HG02588 (cell line): ENCODE data around the gene PLCXD3.

Experiments used
- ATAC-seq: cut with Tn5 transposase; IDR thresholded peaks from one replicate; pipeline ENCODE4 v1.9.1; 2021; ENCODE audit warnings: mild to moderate bottlenecking, moderate library complexity; ENCODE audit not compliant: unreplicated experiment

Gene PLCXD3

DNA sequence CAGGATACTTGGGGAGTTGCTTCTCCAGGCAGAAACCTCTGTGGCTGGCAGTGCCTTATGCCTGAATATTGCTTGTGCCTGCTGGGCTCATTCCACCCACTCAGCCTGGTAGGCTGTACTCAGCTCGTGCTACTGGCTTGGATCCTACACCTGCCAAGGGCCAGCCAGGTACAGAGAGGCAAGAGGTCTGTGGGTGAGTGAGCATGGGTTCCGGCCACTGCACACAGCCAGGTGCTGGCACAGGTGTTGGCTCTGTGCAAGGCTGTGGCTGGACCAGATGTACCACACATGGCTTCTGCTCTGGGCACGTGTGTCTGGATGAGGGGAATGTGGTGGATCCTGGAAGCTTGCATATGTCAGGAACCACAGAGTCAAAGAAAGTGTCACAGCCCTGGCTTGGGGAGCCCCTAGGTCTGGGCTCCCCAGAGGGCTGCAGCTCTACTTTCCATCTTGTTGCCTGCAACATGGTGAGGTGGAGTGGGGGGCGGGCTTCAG lies 220.4 kb downstream of the PLCXD3 start:
- no peak for ATAC-seq

DNA sequence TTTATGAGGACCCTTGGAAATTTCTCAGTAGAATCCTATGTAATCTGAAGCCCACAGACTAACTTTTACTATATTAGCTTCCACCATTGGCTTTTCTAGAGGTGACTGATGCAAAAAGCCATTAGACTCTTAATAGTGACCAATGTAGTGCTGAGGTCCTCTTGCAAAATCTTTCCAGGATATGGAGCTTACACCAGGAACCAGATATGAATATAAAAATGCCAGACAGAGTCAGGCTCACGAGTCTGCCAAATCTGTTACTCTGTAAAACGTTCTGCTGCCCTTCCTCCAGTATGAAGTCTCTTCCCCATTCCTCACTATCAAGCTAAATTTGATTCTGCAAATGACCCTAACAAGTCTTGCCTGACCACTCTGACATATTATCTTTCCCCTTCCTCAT lies 223.7 kb downstream of the PLCXD3 start:
- ATAC-seq, result no peak

DNA sequence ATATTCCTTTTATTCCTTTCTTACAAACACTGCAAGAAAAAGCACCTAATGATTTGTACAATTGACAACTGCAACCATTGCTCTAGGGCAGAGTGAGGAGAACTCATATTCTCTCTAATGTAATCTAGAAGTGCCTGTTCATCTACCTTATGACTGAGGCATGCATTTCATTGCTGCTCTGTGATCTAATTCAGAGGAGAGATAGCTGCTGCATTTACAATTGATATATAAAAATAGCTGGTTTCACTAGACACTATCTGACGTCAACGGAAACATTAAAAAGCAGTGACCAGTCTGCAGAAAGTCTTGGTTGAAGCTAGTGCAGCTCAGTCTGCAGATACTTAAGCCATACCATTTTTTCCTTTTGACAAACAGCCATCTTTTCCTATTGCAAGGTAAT lies 224.2 kb downstream of the PLCXD3 start:
- ATAC-seq, result no peak

DNA sequence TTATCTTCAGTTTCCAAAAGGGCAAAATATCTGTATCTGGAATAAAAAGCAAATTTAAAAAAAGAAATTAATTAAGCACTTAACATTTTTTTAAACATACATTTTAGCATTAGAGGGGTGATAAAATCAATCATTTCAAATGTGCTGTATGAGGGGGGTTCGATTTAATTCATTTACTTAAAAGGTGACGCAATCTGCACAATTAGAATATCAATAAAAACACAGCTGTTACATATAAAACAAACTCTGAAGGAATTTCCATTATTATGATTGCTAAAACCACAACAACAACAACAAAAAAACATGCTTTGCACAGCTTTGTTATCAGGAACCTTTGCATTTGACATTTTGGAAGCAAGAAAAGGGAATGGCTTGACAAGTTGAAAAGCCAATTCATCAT lies 225.5 kb downstream of the PLCXD3 start:
- no peak for ATAC-seq

DNA sequence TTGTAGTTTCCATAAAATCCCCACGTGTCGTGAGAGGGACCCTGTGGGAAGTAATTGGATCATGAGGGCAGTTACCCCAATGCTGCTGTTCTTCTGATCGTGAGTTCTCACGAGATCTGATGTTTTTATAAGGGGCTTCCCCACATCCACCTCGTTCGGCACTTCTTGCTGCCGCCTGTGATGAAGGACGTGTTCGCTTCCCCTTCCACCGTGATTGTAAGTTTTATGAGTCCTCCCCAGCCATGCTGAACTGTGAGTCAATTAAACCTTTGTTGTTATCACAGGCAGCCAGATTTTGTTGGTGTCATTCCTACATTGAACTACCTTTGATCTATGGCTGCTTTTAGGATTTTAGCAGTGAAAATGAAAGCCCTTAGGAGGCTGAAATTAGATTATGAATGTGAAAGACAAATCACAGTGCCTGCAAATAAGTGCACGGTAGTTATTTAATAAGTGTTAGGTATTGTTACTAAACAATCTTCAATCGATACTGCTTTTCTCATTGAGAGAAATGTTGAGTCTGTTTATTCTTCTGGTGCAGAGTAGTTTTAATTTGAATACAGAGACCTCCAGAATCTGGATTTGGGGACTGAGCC lies 229.1 kb downstream of the PLCXD3 start:
- ATAC-seq, result no peak

DNA sequence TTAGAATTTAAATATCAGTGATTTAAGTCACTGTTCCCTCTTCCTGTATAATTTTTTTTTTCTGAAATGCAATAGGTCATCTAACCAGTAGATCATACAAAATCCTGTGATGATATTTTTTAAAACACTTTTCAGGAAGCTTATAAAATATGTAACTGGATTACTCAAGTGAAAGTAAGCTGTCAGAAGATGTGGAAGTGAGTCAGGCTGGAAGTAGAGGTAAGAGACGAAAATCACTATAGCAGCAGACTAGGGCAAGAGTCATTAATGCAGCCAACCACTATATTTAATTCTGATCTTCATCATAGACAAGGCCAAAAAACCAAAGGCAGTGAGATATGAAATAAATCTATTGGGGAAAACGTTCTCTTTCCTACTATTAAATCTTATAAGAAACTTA lies 231.4 kb downstream of the PLCXD3 start:
- no peak for ATAC-seq

DNA sequence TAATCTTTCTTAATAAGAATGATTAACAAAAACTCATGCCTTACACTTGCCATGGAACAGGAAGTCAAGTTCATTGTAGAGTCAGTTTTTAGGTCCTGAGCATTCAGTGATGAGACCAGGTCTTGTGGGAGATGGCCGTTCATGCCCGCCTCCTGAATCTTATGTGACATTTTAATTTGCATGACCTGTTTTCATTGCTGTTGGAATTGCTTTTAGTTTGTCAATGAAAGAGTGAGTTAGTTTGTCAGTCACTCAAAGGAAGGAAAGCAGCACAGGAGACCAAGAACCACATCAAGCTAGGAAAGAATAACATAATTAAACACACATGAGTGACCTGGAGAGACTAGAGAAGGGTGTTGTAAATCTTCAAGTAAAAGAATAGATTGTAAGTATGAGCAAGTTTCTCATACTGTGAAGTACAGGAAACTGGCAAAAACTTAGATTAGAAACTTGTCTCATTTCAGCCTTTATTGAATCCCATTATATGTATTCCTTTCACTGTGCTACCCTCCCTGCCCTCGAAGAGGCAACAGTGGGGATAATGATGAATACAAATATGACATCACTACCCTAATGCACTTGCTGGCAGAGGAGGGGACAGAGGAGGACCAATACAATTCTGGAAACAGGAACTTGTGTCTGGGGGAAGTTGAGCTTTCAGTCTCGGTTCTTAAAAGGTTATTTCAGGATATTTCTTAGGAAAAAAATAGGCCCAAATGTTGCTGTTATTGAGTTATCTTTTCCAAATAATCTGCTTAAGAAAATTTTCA lies 232.7 kb downstream of the PLCXD3 start:
- no peak for ATAC-seq

DNA sequence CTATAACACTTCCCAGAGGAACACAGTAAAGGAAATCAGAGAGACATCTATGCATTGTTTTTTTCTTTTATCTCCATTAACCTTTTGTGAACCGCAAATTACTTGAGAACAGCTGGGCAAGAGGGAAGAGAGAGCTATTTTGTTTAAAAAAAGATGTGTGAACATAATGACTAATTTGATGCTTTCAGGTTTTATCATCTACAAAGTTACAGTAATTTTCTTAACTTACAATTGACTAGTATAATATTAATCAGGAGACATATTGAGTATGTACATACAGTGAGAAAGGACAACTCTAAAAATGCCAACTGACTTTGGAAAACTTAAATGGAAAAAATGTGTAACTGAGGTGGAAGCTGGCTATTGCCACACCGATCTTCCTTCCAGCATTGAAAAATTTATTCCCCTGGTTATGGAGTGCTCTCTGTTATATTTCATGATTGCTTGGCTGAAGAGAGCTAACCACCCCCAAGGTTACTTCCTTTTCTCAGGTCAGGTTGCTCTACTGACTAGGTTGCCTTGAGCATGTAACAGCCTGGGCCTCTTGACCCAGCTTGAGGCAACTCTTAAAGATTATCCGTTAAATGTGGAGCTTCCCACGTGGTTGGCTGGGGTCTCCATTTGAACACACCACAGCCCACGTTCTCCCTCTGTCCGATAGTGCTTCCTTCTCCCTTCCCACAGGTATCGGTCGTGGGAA lies 234.4 kb downstream of the PLCXD3 start:
- ATAC-seq, result peak; percentile 56

DNA sequence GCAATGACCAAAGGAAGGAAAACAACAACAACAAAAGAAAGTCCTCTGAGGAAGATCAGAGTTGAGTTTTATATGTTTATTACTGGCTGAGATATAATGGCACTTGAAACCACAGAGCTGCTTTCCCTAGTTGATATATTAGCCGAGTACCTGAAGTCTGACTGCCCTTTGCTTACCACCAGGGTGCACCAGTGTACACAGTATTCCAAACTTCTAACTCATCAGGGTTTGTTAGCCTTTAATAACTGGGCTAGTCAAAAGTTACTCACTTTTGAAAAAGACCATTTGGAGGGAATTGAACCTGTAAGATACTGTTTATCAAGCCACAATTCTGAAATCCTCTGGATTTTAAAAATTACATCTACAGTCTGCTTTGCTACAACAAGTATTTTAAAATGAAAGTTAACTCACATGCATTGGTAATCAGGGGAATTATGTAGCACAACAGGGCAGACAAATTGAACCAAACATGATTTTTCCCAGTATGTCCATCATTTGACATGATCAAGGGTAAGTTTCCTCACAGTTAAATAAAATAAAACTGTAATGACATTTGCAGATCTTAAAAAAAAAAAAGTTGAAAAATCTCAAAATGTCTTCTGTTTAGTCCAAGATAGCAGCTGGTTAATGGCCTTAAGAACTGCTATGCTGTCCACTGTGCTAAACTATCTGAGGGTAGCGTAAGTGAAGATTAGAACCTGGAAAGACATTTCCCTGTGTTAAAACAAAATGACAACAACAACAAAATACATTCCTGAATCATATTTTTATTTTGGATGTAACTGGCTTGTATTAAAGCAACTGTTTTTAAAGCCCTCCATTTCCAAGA lies 239.8 kb downstream of the PLCXD3 start:
- peak; percentile 87 for ATAC-seq

DNA sequence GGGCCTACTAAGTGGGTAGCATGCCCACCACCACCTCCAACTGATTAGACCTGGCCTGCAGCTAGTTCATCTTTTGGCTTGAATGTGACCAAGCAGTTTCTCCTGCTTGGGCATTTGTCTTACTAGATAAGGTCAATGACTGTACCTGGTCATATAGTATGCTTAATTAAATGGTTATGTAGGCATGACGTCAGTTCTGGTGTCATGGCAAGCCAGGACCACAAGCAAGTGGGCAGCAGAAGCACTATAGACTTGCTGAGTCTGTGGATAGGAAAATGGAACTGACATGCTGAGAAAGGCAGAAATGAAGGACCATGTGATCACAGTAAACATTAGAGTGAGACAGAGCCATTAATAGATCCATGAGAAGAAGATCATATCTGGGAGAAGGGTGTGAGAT lies 241.5 kb downstream of the PLCXD3 start:
- ATAC-seq, result no peak

DNA sequence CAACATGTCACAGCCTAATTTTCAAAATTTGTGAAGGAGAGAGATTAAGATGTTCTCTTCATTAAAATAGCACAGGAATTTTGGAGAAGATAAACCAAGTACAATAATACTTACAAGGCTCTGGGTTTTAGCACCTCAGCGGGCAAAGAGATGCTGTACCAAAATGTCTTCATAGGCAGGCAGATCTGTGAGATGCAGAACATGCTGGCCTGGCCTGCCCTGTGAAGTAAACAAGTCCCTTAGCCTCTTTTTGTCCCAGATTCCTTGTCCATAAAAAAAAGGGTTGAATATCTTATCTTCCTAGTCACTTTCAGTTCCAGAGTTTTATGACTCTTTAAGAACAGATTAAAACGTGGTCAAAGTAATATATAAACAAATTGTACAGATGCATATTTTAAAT lies 244.0 kb downstream of the PLCXD3 start:
- no peak for ATAC-seq

DNA sequence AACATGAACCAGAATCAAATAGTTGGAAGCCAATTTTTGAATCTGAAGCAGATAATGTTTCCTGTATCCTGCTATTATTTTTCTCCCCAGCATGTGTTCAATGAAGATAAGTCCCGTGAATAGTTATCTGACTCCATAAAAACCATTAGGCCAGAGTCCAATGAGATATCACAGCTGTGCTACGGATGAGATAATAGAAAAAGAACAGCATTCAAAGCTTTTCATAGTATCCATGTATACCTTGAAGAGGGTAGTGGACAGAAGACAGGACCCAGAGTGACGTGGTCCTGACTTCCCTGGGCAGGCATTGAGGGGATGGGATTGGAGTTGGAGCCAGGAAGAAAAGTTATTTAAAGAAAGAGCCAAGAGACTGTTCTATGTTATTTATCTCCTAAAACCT lies 246.4 kb downstream of the PLCXD3 start:
- no peak for ATAC-seq

DNA sequence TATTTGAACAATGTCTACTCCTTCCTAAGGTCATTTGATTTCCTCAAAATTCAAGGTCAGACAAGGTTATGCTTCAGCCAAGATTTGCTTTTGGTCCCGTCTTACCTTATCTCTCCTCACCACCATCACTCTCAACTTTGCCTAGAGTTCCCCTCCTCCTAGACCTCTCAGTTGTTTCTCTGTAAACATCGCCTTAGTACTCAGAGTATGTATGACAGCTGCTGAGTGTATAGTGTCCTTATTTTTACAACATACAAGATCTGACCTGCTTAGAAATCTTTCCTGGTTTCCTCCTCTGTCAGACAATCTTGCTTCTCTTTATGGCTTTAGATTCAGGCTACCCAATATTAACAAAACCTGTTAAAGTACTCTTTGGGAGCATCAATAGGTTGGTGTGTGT lies 247.1 kb downstream of the PLCXD3 start:
- ATAC-seq, result no peak
